Liver (tissue), 9 donors: ENCODE data around the gene TMEM178B. TPM values are rescaled to one million over a fixed set of nuclear protein-coding genes. Genes with fewer than 3 reads are reported as not detected.

Experiments
- DNase-seq: peaks from one replicate; pipeline ENCODE4 v3.0.0-alpha.2; 2017; ENCODE audit warnings: low spot score
- H3K27ac ChIP-seq, 2 donors: one replicate each; pipeline ENCODE4 v1.7.0; 2013; ENCODE audit warnings: inconsistent platforms in 2 of 2, low read length in 2 of 2, control low read depth in 1 of 2, low read depth in 1 of 2, mild to moderate bottlenecking in 1 of 2
- H3K27me3 ChIP-seq, 4 donors: one replicate each; pipeline versions ENCODE4 v1.6.1 to v1.7.0; 2013; ENCODE audit warnings: low read length in 3 of 4, inconsistent platforms in 1 of 4, mild to moderate bottlenecking in 1 of 4, moderate library complexity in 1 of 4; ENCODE audit not compliant: control insufficient read depth in 4 of 4, insufficient read depth in 4 of 4
- H3K36me3 ChIP-seq, 4 donors: one replicate each; pipeline versions ENCODE4 v1.6.1 to v1.7.0; 2013; ENCODE audit warnings: low read length in 3 of 4, mild to moderate bottlenecking in 3 of 4, low read depth in 1 of 4, moderate library complexity in 1 of 4; ENCODE audit not compliant: control insufficient read depth in 4 of 4, insufficient read depth in 3 of 4
- H3K4me1 ChIP-seq, 4 donors: one replicate each; pipeline versions ENCODE4 v1.6.1 to v1.7.0; 2013; ENCODE audit warnings: low read length in 3 of 4, mild to moderate bottlenecking in 3 of 4, moderate library complexity in 1 of 4; ENCODE audit not compliant: control insufficient read depth in 4 of 4, insufficient read depth in 4 of 4
- H3K4me3 ChIP-seq, 3 donors: one replicate each; pipeline versions ENCODE4 v1.6.1 to v1.7.0; 2013; ENCODE audit warnings: low read length in 3 of 3, control low read depth in 1 of 3, low read depth in 1 of 3, mild to moderate bottlenecking in 1 of 3
- H3K9ac ChIP-seq, 2 donors: one replicate each; pipeline ENCODE4 v1.7.0; 2013; ENCODE audit warnings: low read length in 2 of 2, mild to moderate bottlenecking in 2 of 2, moderate library complexity in 2 of 2, control low read depth in 1 of 2, low read depth in 1 of 2
- H3K9me3 ChIP-seq, 4 donors: one replicate each; pipeline versions ENCODE4 v1.6.1 to v1.7.0; 2013; ENCODE audit warnings: low read length in 3 of 4; ENCODE audit not compliant: control insufficient read depth in 4 of 4
- ATF3 ChIP-seq: IDR thresholded peaks from 2 replicates; pipeline ENCODE4 v1.6.1; 2016; ENCODE audit warnings: antibody characterized with exemption
- EGR1 ChIP-seq, 2 donors: IDR thresholded peaks; 2 replicates each; pipeline ENCODE4 v1.6.1; 2016 to 2018; ENCODE audit warnings: antibody characterized with exemption in 2 of 2, low read depth in 2 of 2
- FOXA1 ChIP-seq: IDR thresholded peaks from 2 replicates; pipeline ENCODE4 v1.6.1; 2016; ENCODE audit warnings: antibody characterized with exemption
- FOXA2 ChIP-seq: IDR thresholded peaks from 2 replicates; pipeline ENCODE4 v1.6.1; 2016; ENCODE audit warnings: antibody characterized with exemption
- GABPA ChIP-seq, 2 donors: IDR thresholded peaks in 1 of 2; conservative IDR thresholded peaks in 1 of 2; 2 replicates each; pipeline ENCODE4 v1.6.1; 2016; ENCODE audit warnings: antibody characterized with exemption in 2 of 2, mild to moderate bottlenecking in 1 of 2, moderate library complexity in 1 of 2
- HNF4G ChIP-seq: IDR thresholded peaks from 2 replicates; pipeline ENCODE4 v1.6.1; 2016; ENCODE audit warnings: antibody characterized with exemption
- NR2F2 ChIP-seq: IDR thresholded peaks from 2 replicates; pipeline ENCODE4 v1.6.1; 2016; ENCODE audit warnings: antibody characterized with exemption
- RAD21 ChIP-seq, 2 donors: IDR thresholded peaks; 2 replicates each; pipeline ENCODE4 v1.6.1; 2016; ENCODE audit warnings: antibody characterized with exemption in 2 of 2, mild to moderate bottlenecking in 2 of 2
- REST ChIP-seq: IDR thresholded peaks from 2 replicates; pipeline ENCODE4 v1.6.1; 2016; ENCODE audit warnings: antibody characterized with exemption, mild to moderate bottlenecking
- RXRA ChIP-seq, 2 donors: IDR thresholded peaks; 2 replicates each; pipeline ENCODE4 v1.6.1; 2017 to 2018; ENCODE audit warnings: antibody characterized with exemption in 2 of 2, mild to moderate bottlenecking in 1 of 2
- SP1 ChIP-seq: IDR thresholded peaks from 2 replicates; pipeline ENCODE4 v1.6.1; 2018; ENCODE audit warnings: antibody characterized with exemption, mild to moderate bottlenecking
- TAF1 ChIP-seq: conservative IDR thresholded peaks from 2 replicates; pipeline ENCODE4 v1.6.1; 2016; ENCODE audit warnings: antibody characterized with exemption, mild to moderate bottlenecking
- YY1 ChIP-seq: IDR thresholded peaks from 2 replicates; pipeline ENCODE4 v1.6.1; 2016; ENCODE audit warnings: antibody characterized with exemption, mild to moderate bottlenecking
- WGBS: extraction: QIAGEN DNeasy Blood & Tissue Kit; methylation state at CpG from one replicate; pipeline ENCODE4 v1.1.7; 2013; 5-methylcytosine and 5-hydroxymethylcytosine counted together
- polyA plus RNA-seq, 2 donors: library from polyadenylated mRNA; stranded (reverse) in 1 of 2; unstranded in 1 of 2; fragments of 200-250 nt in 1 of 2; fragments of >200 nt in 1 of 2; fragmentation: Nextera tagmentation in 1 of 2; extraction: Ambion mirVana in 1 of 2; gene quantifications; one replicate each; pipeline versions ENCODE4 v1.2.1 to v1.2.3, GENCODE V29; 2013 to 2015
- total RNA-seq, 2 donors: library from RNA; depleted of rRNA; stranded (reverse); fragments of >200 nt; gene quantifications; one replicate each; pipeline ENCODE4 v1.2.3, GENCODE V29; 2014
- TF ChIP-seq, protein P1 (sequence below): IDR thresholded peaks from 2 replicates; pipeline ENCODE4 v1.6.1; 2016; ENCODE audit warnings: antibody characterized with exemption
- TF ChIP-seq, protein P2 (sequence below): IDR thresholded peaks from 2 replicates; pipeline ENCODE4 v1.6.1; 2016; ENCODE audit warnings: antibody characterized with exemption
- TF ChIP-seq, protein P3 (sequence below): fragments of 150-350 bp; IDR thresholded peaks from 2 replicates; pipeline ENCODE4 v1.5.1; 2017; ENCODE audit warnings: improper control_type of control experiment, low read depth, low read length; ENCODE audit not compliant: missing input control
- donor health status: healthy.
- donor health status: healthy.
- donor health status: healthy.
- donor health status: healthy.
- donor health status: healthy.

TMEM178B gene
- total and polyA plus RNA-seq, 4 donors, result under 0.01 to 0.02 (median under 0.01) TPM; not detected in 1

DNA sequence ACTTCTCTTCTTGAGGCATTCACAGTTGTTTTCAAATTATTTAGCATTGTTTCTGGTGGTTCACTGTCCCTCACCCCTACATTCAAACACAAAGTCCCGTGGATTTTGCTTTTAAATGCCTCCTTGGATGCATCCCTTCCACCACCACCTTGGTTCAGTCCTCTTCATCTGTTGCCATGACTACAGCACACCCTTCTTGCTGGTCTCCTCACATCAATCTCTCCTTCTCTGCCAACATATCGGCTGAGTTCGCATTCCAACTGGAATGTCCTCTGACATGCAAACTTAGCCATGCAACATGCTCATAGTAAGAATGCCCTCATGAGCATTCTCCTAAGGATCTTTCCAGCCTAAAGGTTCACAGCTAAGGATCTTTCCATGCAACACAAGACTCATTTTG is 279.1 kb downstream of the TMEM178B start:
- 82% methylated on average over 3 of the region's 3 CpGs for WGBS
- H3K27ac ChIP-seq, result no peak overlapping the region
- no peaks in the 10 kb centered on the region for H3K4me1 ChIP-seq
- peaks cover 0 to 3% (median 0%) of the 10 kb centered on the region in 4 donors for H3K27me3 ChIP-seq
- no peaks in the 10 kb centered on the region for H3K36me3 ChIP-seq
- H3K4me3 ChIP-seq, result no peak overlapping the region
- no peak for TF ChIP-seq RAD21 (IDR thresholded peaks at IDR 0.05)
- no peak for TF ChIP-seq YY1
- no peak for TF ChIP-seq ATF3
- no peak for TF ChIP-seq REST
- no peak for TF ChIP-seq RXRA (IDR thresholded peaks at IDR 0.05)
- TF ChIP-seq, protein P1, sequence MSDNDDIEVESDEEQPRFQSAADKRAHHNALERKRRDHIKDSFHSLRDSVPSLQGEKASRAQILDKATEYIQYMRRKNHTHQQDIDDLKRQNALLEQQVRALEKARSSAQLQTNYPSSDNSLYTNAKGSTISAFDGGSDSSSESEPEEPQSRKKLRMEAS, result no peak
- TF ChIP-seq, protein P2, sequence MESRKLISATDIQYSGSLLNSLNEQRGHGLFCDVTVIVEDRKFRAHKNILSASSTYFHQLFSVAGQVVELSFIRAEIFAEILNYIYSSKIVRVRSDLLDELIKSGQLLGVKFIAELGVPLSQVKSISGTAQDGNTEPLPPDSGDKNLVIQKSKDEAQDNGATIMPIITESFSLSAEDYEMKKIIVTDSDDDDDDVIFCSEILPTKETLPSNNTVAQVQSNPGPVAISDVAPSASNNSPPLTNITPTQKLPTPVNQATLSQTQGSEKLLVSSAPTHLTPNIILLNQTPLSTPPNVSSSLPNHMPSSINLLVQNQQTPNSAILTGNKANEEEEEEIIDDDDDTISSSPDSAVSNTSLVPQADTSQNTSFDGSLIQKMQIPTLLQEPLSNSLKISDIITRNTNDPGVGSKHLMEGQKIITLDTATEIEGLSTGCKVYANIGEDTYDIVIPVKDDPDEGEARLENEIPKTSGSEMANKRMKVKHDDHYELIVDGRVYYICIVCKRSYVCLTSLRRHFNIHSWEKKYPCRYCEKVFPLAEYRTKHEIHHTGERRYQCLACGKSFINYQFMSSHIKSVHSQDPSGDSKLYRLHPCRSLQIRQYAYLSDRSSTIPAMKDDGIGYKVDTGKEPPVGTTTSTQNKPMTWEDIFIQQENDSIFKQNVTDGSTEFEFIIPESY, result no peak
- no peak for TF ChIP-seq EGR1 (IDR thresholded peaks at IDR 0.05; ENCODE audit: low read depth in 2 of 2)
- TF ChIP-seq, protein P3, sequence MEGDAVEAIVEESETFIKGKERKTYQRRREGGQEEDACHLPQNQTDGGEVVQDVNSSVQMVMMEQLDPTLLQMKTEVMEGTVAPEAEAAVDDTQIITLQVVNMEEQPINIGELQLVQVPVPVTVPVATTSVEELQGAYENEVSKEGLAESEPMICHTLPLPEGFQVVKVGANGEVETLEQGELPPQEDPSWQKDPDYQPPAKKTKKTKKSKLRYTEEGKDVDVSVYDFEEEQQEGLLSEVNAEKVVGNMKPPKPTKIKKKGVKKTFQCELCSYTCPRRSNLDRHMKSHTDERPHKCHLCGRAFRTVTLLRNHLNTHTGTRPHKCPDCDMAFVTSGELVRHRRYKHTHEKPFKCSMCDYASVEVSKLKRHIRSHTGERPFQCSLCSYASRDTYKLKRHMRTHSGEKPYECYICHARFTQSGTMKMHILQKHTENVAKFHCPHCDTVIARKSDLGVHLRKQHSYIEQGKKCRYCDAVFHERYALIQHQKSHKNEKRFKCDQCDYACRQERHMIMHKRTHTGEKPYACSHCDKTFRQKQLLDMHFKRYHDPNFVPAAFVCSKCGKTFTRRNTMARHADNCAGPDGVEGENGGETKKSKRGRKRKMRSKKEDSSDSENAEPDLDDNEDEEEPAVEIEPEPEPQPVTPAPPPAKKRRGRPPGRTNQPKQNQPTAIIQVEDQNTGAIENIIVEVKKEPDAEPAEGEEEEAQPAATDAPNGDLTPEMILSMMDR, result no peak
- no peak for TF ChIP-seq FOXA1
- TF ChIP-seq SP1, result no peak
- no peak for TF ChIP-seq GABPA (IDR thresholded peaks at IDR 0.05 in 1 of 2, conservative IDR thresholded peaks at IDR 0.05 in 1 of 2)
- no peak for TF ChIP-seq FOXA2
- no peak for TF ChIP-seq HNF4G
- TF ChIP-seq NR2F2, result no peak
- no peak for TF ChIP-seq TAF1
- no peaks in the 10 kb centered on the region for H3K9me3 ChIP-seq
- no peak for DNase-seq
- H3K9ac ChIP-seq, result no peak overlapping the region

DNA sequence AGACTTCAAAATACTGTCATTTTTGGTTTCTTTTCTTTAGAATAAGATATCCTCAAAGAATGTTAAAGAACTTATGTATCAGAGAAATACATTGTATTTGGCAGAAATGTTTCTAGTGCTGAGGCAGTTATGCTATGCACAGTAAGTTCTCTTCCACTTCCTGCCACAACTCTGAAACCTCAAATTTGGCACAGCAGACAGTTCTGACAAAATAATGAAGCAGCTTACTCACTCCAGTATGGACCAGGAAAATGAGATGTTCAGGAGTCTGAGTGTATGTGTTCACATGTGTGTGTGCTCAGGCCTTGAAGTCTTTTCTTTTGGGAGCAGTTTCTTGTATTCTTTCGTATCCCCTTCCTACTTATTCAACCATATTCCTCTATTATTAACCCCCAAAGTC is 280.4 kb downstream of the TMEM178B start:
- Histone ChIP-seq H3K27me3 (peaks cover 0 to 3% (median 0%) of the 10 kb centered on the region in 4 donors), H3K4me3 (no peak overlapping the region), H3K4me1 (no peaks in the 10 kb centered on the region), H3K9ac (no peak overlapping the region), H3K36me3 (no peaks in the 10 kb centered on the region), H3K9me3 (no peaks in the 10 kb centered on the region), H3K27ac (no peak overlapping the region)
- no peak for DNase-seq
- 62% methylated on average over 1 of the region's 1 CpG for WGBS
- TF ChIP-seq GABPA (IDR thresholded peaks at IDR 0.05 in 1 of 2, conservative IDR thresholded peaks at IDR 0.05 in 1 of 2) (no peak), TAF1 (no peak)
